ENCODE measurements around the gene ANLN. TPM values are rescaled to one million over a fixed set of nuclear protein-coding genes. Genes with fewer than 3 reads are reported as not detected.
A peak's percentile ranks its signal among the peaks of the same experiment; 100 is the strongest.

ANLN gene
- 10 to 100 TPM in 3 of 4 donors, 1 to 10 TPM in 1; 9.4 to 17.3 (median 13.5) TPM for total RNA-seq

- intact Hi-C loops (cut with DNase I; ENCODE audit: low total_unique reads) = no loop called here
- 7 to 8% methylated on average over 32 to 37 of the region's 68 CpGs for WGBS, 2 donors
- H3K4me3 ChIP-seq (ENCODE audit: low read depth, poor library complexity, severe bottlenecking) = peak within 1 kb of the TSS; percentile 39
- peak; percentile 95 to 99 for DNase-seq (ENCODE audit: low spot score in 2 of 2)
- TF ChIP-seq CTCF (IDR thresholded peaks at IDR 0.05) (no peak), POLR2A (IDR thresholded peaks at IDR 0.05) (no peak)
Observed at GRCh38 chr7:36389371-36390198, at the start of gene ANLN. Gene ANLN, plus strand, starts transcription at chr7:36389862. Its CDS starts 165 bp downstream, at chr7:36390027.

GRCh38 chr7:36343548-36343947 lies 46.1 kb upstream of the ANLN start:
- no peak for TF ChIP-seq POLR2A (IDR thresholded peaks at IDR 0.05)
- TF ChIP-seq CTCF (IDR thresholded peaks at IDR 0.05) = no peak
- intact Hi-C loops (cut with DNase I; ENCODE audit: low total_unique reads) = no loop called here
- no peak overlapping the region for H3K4me3 ChIP-seq (ENCODE audit: low read depth, poor library complexity, severe bottlenecking)
- WGBS, 2 donors = 84 to 88% methylated on average over 1 of the region's 1 CpG
- DNase-seq (ENCODE audit: low spot score in 2 of 2) = no peak

DNA sequence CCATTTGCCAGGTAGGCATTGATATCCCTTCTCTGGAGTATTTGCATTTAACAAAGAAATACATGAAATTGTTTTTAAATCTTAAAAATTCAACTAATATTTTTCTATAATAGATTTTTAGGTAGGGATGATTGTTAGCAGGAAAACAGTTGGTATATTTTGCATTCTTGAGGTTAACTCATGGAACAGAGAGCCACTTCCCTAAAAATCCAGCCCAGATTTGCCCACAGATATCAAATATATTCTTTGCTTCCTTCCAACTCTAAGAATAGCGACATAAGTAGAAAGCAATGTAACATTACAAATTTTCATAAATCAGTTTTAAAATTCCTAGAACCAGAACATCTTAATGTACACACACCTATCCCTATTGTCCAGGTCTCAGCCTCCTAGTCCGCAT lies 45.0 kb upstream of the ANLN start:
- WGBS, 2 donors = 77 to 80% methylated on average over 2 of the region's 2 CpGs
- no peak overlapping the region for H3K4me3 ChIP-seq (ENCODE audit: low read depth, poor library complexity, severe bottlenecking)
- TF ChIP-seq CTCF (IDR thresholded peaks at IDR 0.05) (no peak), POLR2A (IDR thresholded peaks at IDR 0.05) (no peak)

DNA sequence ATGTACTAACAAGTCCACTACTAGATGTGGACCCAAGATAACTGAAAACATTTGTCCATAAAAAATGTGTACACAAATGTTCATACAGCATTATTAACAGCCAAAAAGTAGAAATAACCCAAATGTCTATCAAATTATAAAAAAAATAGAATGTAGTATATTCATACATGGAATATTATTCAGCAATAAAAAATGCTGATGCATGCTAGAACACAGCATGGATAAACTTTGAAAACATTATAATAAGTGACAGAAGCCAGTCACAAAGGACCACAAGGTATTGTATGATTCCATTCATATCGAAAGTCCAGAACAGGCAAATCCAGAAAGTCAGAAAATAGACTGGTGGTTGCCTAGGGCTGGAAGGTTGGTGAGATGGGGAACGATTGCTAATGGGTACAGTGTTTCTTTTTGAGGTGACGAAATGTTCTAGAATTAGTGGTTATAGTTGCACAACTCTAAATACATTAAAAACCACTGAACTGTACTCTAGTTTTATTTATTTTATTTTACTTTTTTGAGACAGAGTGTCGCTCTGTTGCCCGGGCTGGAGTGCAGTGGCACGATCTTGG lies 43.3 kb upstream of the ANLN start:
- TF ChIP-seq POLR2A (IDR thresholded peaks at IDR 0.05) = no peak
- no peak for TF ChIP-seq CTCF (IDR thresholded peaks at IDR 0.05)
- DNase-seq (ENCODE audit: low spot score in 2 of 2) = no peak
- intact Hi-C loops (cut with DNase I; ENCODE audit: low total_unique reads) = no loop called here
- WGBS, 2 donors = 80 to 84% methylated on average over 6 of the region's 6 CpGs
- H3K4me3 ChIP-seq (ENCODE audit: low read depth, poor library complexity, severe bottlenecking) = no peak overlapping the region

More for the DNA sequence above, 45.0 kb upstream of the ANLN start:
- DNase-seq (ENCODE audit: low spot score in 2 of 2) = no peak
- intact Hi-C loops (cut with DNase I; ENCODE audit: low total_unique reads) = no loop called here

GRCh38 chr7:36348256-36348655 lies 41.4 kb upstream of the ANLN start:
- DNase-seq (ENCODE audit: low spot score in 2 of 2) = no peak
- H3K4me3 ChIP-seq (ENCODE audit: low read depth, poor library complexity, severe bottlenecking) = no peak overlapping the region
- intact Hi-C loops (cut with DNase I; ENCODE audit: low total_unique reads) = no loop called here
- TF ChIP-seq CTCF (IDR thresholded peaks at IDR 0.05) (no peak), POLR2A (IDR thresholded peaks at IDR 0.05) (no peak)

Data from lower leg skin (tissue), 4 donors.